Activated CD4-positive, alpha-beta T cell treated with anti-CD3 and anti-CD28 coated beads, Interleukin-2, amount 50 U/mL, for 48 hours (primary cell): ENCODE data around the gene OR8D2.

ENCODE experiments used
- DNase-seq, 2 experiments: peaks; one replicate each; pipeline ENCODE4 v3.0.0-alpha.2; 2020

OR8D2 gene

GRCh38 chr11:124320097-124320496 is at the start of gene OR8D2:
OR8D2 (minus strand) TSS chr11:124320197; CDS start chr11:124320197, 0 bp downstream.
- no peak for DNase-seq

GRCh38 chr11:124359566-124359965 is 39.6 kb upstream of the OR8D2 start:
- DNase-seq: no peak

- no peak for DNase-seq
Observed at GRCh38 chr11:124346311-124346955, 26.4 kb upstream of the OR8D2 start.

DNA sequence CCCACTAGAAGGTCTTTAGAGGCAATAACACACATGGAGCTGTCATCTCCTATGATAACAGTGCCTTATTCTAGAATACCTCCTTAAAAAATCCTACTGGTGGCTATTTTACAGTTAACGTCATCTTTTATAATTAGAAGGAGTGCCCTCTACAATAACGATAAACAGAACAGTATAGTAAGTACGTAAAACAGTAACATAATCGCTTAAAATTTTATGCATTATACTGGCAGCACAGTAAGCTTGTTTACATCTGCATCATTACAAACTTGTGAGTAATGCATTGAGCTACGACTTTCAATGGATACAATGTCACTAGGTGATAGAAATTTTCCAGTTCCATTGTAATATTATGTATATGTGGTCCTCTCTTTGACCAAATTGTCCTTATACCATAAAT is 24.3 kb upstream of the OR8D2 start:
- DNase-seq: no peak

DNA sequence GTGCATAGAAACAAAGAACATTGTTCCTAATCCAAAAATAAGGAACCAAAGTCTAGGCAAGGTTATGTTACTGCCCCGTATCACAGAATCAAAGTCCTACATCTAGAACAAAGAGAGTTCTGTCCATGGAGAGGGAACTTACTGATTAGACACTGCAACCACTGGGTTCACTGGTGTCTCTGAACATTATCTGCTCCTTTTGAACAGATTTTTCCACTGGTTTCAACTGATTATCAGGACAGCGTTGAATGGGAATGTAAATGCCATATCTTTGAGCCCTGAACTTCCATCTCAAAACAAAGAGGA is 20.1 kb upstream of the OR8D2 start:
- no peak for DNase-seq

DNA sequence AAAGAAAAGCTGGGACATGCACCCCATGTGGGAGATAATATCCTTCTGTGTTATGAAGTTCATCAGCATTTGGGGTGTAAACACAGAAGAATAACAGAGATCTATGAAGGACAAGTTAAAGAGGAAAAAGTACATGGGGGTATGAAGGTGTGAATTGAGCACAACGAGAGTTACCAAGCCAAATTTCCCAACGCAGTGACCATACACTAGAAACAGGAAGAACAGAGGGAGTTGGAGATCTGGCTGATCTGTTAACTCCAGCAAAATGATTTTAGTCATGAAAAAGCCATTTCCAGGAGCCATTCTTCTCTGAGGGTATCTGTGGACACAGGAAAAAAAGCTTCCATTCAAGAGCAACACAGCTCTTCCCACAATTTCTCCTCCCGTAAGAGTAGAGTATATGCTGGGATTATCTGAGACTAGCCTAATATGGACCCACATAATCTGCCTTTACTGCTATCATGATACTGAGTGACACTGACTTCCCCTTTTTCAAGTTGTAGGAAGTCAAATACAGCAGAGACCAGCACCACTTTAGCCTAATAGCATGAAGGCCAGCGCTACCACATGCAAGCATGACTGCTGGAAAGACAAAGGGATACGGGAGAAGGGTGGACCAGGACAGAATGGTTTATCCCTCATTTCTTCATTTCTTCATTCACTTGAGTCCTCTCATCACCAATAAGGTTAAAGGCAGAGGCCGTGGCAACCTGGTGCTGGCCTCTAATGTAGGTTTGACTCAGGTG is 19.6 kb upstream of the OR8D2 start:
- DNase-seq: no peak

- DNase-seq: no peak
Observed at GRCh38 chr11:124331873-124332272, 11.9 kb upstream of the OR8D2 start.

DNA sequence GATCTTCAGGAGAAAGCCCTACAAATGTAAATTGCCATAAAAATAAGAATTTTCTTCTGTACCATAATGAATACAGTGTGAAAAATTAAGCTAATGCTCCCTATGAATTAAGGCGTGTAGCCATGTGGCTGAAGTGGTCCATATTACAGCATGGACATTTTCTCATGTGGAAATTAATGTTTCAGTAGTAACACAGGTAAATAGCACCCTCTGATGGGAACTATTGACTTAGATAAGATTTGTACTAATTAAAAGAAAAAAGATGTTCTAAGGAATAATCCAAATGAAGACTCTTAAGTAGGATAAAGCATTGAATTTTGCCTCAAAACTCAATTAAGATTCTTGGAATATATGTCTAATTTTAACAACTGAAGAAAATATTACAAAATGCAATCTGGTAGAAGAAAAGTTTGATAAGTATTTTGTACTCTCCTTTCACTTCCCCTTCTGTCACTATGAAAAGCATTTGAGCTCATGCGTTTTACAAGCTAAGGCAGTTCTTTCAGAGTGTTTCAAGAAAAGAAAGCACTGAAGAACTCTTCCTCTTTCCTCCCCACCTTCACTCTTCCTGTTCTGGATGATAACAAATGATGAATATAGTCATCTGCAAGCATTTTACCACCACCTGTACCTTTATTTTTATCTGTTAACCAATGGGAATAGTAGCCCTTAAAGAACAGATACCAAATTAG is 9.9 kb upstream of the OR8D2 start:
- DNase-seq: no peak

- no peak for DNase-seq
Observed at GRCh38 chr11:124327775-124328174, 7.8 kb upstream of the OR8D2 start.

DNA sequence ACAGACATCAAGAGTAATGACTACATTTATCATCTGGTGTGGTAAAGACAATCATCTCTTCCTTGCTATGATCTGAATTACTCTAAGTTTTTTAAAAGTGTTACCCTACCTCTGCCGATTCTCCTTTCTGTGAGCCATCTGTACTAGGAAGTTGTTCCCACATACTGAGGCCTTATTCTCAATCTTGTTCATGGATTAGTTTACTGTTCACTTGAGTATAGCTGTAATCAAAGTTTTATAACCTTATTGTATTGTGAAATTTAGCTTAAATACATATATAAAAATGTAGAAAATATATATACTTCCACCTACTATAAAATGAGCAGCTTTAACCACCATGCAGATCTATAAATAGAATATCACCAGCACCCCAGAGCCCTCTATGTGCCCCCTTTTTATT is 2.4 kb upstream of the OR8D2 start:
- no peak for DNase-seq

DNA sequence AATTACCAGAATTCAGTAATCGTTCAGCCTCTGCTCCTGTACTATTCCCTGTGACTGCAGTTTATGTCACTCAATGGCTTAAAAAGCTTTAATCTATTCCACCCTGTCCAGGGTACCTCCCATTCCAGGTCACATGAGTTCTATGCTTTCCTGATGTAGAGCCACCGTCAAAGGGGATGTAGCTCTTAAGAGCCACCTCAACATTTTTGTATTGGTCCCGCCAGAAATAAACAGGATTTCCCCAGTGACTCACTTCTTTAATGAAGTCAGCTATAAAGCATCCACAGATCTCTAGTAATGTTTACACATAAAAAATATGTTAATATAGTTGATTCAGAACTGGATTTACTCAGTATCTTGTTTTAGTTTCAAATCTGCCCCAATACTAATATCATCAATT is 4.9 kb downstream of the OR8D2 start:
- DNase-seq: no peak

GRCh38 chr11:124313849-124314248 is 6.1 kb downstream of the OR8D2 start, which contains the start of gene OR8D1:
OR8D1 (minus strand) TSS chr11:124313949; CDS start chr11:124310766, 3,183 bp downstream.
- no peak for DNase-seq

- no peak for DNase-seq
Observed at GRCh38 chr11:124313131-124313530, 6.9 kb downstream of the OR8D2 start.

- DNase-seq: no peak
Observed at GRCh38 chr11:124311670-124312069, 8.3 kb downstream of the OR8D2 start.

- no peak for DNase-seq
Observed at GRCh38 chr11:124311269-124311668, 8.7 kb downstream of the OR8D2 start.

DNA sequence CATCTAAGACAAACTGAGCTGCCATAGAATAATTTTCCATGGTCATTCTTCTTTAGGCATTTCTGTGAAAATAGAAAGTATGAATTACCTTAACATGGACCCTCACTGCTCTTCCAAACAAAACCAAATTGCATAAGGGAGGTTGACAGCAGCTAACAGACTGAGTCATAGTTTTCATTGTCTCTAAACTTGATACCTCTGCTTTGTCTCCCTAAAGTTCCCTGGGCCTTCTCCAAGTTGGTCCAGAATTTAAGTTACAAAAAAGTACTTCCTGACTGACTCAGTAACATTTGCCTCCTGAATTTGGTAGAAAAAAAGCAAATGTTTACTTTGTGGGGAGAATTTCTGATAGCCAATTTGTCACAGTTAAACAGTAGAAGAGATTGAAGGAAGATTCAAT is 9.3 kb downstream of the OR8D2 start:
- DNase-seq: no peak

- DNase-seq: no peak
Observed at GRCh38 chr11:124307093-124307492, 12.9 kb downstream of the OR8D2 start.

DNA sequence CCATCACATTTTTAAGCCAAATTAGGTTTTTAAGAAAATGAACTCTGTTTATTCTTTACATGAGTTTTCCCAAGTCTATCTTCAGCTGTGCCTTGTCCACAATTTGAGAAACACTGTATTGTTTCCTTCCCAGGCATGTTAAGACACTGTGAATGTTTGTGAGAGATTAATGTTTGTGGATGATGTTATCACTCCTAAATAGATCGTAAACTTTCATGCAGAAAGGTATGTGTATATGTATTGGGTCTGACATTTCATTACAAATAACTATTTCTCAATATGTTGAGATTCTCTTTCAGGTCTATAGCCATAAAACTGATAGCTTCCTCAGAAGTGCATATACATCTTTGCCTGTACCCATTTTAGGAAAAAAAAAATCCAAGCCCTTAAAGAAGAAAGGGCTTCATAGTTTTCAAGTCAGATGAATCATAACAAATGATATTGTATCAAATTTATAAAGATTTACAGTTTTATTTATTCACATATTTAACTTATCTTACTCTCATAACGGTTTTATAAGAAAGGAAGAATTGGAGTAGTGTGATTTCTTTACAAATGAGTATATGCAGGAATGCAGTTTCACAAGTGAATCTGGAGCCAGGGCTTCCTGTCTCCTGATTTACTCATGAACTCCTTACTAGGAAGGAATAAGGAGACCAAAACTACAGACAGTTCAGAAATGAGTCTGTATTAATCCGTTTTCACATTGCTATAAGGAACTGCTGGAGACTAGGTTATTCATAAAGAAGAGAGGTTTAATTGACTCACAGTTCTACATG is 17.5 kb downstream of the OR8D2 start:
- no peak for DNase-seq

- DNase-seq: no peak
Observed at GRCh38 chr11:124301548-124301947, 18.4 kb downstream of the OR8D2 start.

- DNase-seq: no peak
Observed at GRCh38 chr11:124297921-124298320, 22.1 kb downstream of the OR8D2 start.

DNA sequence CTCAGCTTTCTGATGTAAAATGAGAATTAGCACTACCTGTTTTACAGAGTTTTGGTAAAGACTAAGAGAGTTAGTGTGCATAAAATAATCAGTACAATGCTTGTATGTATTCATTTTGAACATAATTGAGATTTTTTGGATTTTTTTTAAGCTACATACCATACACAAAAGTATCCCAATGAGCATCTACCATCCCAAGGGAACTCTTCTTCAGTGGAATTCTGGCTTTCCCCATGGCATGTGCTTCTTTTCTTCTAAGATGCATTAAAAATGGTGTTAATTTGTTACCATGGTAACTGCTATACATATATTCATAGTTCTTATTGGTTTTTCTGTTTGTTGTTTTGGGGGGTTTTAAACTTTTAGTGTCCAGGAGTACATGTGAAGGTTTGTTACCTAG is 24.0 kb downstream of the OR8D2 start:
- no peak for DNase-seq

DNA sequence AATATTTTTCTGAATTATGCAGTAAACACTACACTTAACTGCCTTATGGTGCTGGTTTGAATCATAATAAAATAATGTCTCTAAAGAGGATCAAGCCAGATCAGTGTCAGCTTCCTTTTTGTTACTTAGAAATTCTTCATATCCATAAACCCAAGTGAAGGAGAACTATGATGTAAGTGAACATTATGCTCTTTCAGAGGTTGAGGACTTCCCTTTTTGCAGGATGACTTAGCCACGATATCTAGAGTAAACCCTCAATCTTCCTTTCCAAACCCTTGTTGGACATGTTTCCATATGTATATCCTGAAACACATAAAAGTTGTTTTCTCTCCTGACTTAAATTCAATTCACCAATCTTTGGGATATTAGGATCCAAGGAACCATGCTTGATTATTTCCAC is 25.3 kb downstream of the OR8D2 start:
- no peak for DNase-seq

GRCh38 chr11:124285610-124286344 is 34.2 kb downstream of the OR8D2 start:
- no peak for DNase-seq
